HCT116 (cell line): ENCODE results near the gene FAR2. TPM values are rescaled to one million over a fixed set of nuclear protein-coding genes. Genes with fewer than 3 reads are reported as not detected.

Experiments used
- ATAC-seq: fragments of 200-7000 bp; cut with Tn5 transposase; 2 replicates; pipeline ENCODE4 v1.9.1; 2020; ENCODE audit warnings: mild to moderate bottlenecking, moderate library complexity
- BruUV-seq: library from RNA; stranded (reverse); fragments of 400-500 nt; replicated peaks from 2 replicates; lab custom pipeline; 2021; lab: Mats Ljungman, UMichigan
- CTCF ChIA-PET: fragments of 300-600 bp; sonication (Branson Sonifier 250); formaldehyde crosslinking; loops from one replicate; lab custom pipeline; 2021; ENCODE audit warnings: antibody characterized with exemption; lab: Charles Lee
- POLR2A ChIA-PET: fragments of 300-600, 350-600 bp; sonication (Branson Sonifier 250); formaldehyde crosslinking; loops from one replicate; lab custom pipeline; 2021; ENCODE audit warnings: antibody characterized with exemption; lab: Charles Lee
- RAD21 ChIA-PET, 2 experiments: fragments of 300-600 bp; sonication (Branson Sonifier 250); formaldehyde crosslinking; loops; one replicate each; lab custom pipeline; 2023; ENCODE audit warnings: low total read pairs in 2 of 2; ENCODE audit not compliant: uncharacterized antibody in 2 of 2, unreplicated experiment in 2 of 2, low non-redundant PET in 1 of 2; lab: Charles Lee
- DNase-seq: peaks from one replicate; pipeline ENCODE4 v3.0.0-alpha.2; 2010; ENCODE audit warnings: low read depth, low spot score
- H2AFZ ChIP-seq: fragments of 200-600 bp; shearing (Covaris generic), sonication (generic); 2 replicates; pipeline ENCODE4 v1.6.1; 2017; ENCODE audit warnings: low read depth, mixed run types, mixed read lengths, antibody characterized with exemption, low read length; ENCODE audit not compliant: poor library complexity, severe bottlenecking
- H3K27ac ChIP-seq: 2 replicates; pipeline ENCODE4 v1.5.1; 2012; ENCODE audit warnings: low read depth, low read length
- H3K27me3 ChIP-seq: fragments of 200-600 bp; sonication (generic); 2 replicates; pipeline ENCODE4 v1.6.1; 2016; ENCODE audit warnings: mixed run types, low read length, mixed read lengths; ENCODE audit not compliant: insufficient read depth
- H3K36me3 ChIP-seq, 2 experiments: fragments of 200-500 bp in 1 of 2; fragments of 200-600 bp in 1 of 2; sonication (Bioruptor generic) in 1 of 2; sonication (generic) in 1 of 2; 2 replicates each; pipeline versions ENCODE4 v1.5.1 to v1.6.1; 2014 to 2016; ENCODE audit warnings: low read length in 2 of 2, inconsistent platforms in 1 of 2, mixed read lengths in 1 of 2, mixed run types in 1 of 2; ENCODE audit not compliant: insufficient read depth in 2 of 2, control insufficient read depth in 1 of 2
- H3K4me1 ChIP-seq, 2 experiments: fragments of 200-600 bp in 1 of 2; sonication (generic) in 1 of 2; 2 replicates each; pipeline versions ENCODE4 v1.5.1 to v1.6.1; 2012 to 2017; ENCODE audit warnings: low read length in 2 of 2, inconsistent platforms in 1 of 2, mild to moderate bottlenecking in 1 of 2, mixed read lengths in 1 of 2, mixed run types in 1 of 2, moderate library complexity in 1 of 2; ENCODE audit not compliant: insufficient read depth in 2 of 2, control insufficient read depth in 1 of 2
- H3K4me2 ChIP-seq: fragments of 200-600 bp; sonication (generic); 2 replicates; pipeline ENCODE4 v1.6.1; 2017; ENCODE audit warnings: mixed run types, low read length, mixed read lengths
- H3K4me3 ChIP-seq, 2 experiments: fragments of 200-600 bp in 1 of 2; sonication (generic) in 1 of 2; replicated peaks in 1 of 2; 2 replicates each; pipeline ENCODE4 v1.5.1; 2011 to 2016; ENCODE audit warnings: low read length in 2 of 2, control low read depth in 1 of 2, low read depth in 1 of 2, mild to moderate bottlenecking in 1 of 2, mixed read lengths in 1 of 2, mixed run types in 1 of 2
- H3K79me2 ChIP-seq: fragments of 200-600 bp; sonication (generic); 2 replicates; pipeline ENCODE4 v1.6.1; 2017; ENCODE audit warnings: mild to moderate bottlenecking, mixed run types, low read length, moderate library complexity, mixed read lengths; ENCODE audit not compliant: insufficient read depth
- H3K9ac ChIP-seq: fragments of 200-600 bp; sonication (generic); 2 replicates; pipeline ENCODE4 v1.6.1; 2016; ENCODE audit warnings: low read length, mixed read lengths
- H3K9me2 ChIP-seq: fragments of 200-600 bp; sonication (generic), shearing (Covaris generic); 2 replicates; pipeline ENCODE4 v1.6.1; 2017; ENCODE audit warnings: mixed run types, mild to moderate bottlenecking, moderate library complexity; ENCODE audit not compliant: insufficient read depth
- H3K9me3 ChIP-seq, 2 experiments: fragments of 200-500 bp in 1 of 2; fragments of 200-600 bp in 1 of 2; sonication (Bioruptor generic) in 1 of 2; sonication (generic) in 1 of 2; 2 replicates each; pipeline ENCODE4 v1.6.1; 2014 to 2017; ENCODE audit warnings: low read length in 2 of 2, mixed read lengths in 2 of 2, inconsistent platforms in 1 of 2, low read depth in 1 of 2, mild to moderate bottlenecking in 1 of 2, mixed run types in 1 of 2, moderate library complexity in 1 of 2; ENCODE audit not compliant: control insufficient read depth in 1 of 2, insufficient read depth in 1 of 2
- H4K20me1 ChIP-seq: fragments of 200-600 bp; sonication (generic), shearing (Covaris generic); 2 replicates; pipeline ENCODE4 v1.6.1; 2017; ENCODE audit warnings: mixed run types, mild to moderate bottlenecking, moderate library complexity; ENCODE audit not compliant: insufficient read depth
- EZH2 ChIP-seq: fragments of 200-600 bp; sonication (generic); IDR thresholded peaks from 2 replicates; pipeline ENCODE4 v1.6.1; 2017; ENCODE audit warnings: antibody characterized with exemption, mixed run types
- EZH2phosphoT487 ChIP-seq: fragments of 200-600 bp; IDR thresholded peaks from 2 replicates; pipeline ENCODE4 v1.6.1; 2018; ENCODE audit warnings: antibody characterized with exemption, borderline replicate concordance
- FOSL1 ChIP-seq: IDR thresholded peaks from 2 replicates; pipeline ENCODE4 v1.6.1; 2012; ENCODE audit warnings: low read depth
- JUND ChIP-seq: IDR thresholded peaks from 2 replicates; pipeline ENCODE4 v1.6.1; 2012
- POLR2A ChIP-seq: IDR thresholded peaks from 2 replicates; pipeline ENCODE4 v1.7.0; 2011; ENCODE audit warnings: borderline replicate concordance; ENCODE audit not compliant: insufficient read depth, insufficient read length; ENCODE audit errors: extremely low read depth
- POLR2AphosphoS5 ChIP-seq: IDR thresholded peaks from 2 replicates; pipeline ENCODE4 v1.6.1; 2011; ENCODE audit warnings: mild to moderate bottlenecking, low read depth, low read length, moderate library complexity
- RAD21 ChIP-seq: IDR thresholded peaks from 2 replicates; pipeline ENCODE4 v1.6.1; 2012; ENCODE audit warnings: low read depth, mild to moderate bottlenecking
- SIN3A ChIP-seq: IDR thresholded peaks from 2 replicates; pipeline ENCODE4 v1.6.1; 2012; ENCODE audit warnings: low read depth
- SP1 ChIP-seq: IDR thresholded peaks from 2 replicates; pipeline ENCODE4 v1.6.1; 2012; ENCODE audit warnings: low read depth
- SRF ChIP-seq: IDR thresholded peaks from 2 replicates; pipeline ENCODE4 v1.6.1; 2012; ENCODE audit warnings: low read depth
- YY1 ChIP-seq: IDR thresholded peaks from 2 replicates; pipeline ENCODE4 v1.6.1; 2011; ENCODE audit warnings: low read length, low read depth, moderate library complexity, mild to moderate bottlenecking; ENCODE audit not compliant: insufficient replicate concordance; ENCODE audit errors: extremely low read depth
- ZBTB33 ChIP-seq: IDR thresholded peaks from 2 replicates; pipeline ENCODE4 v1.6.1; 2011; ENCODE audit warnings: mild to moderate bottlenecking, low read length, moderate library complexity; ENCODE audit not compliant: insufficient replicate concordance; ENCODE audit errors: extremely low read depth
- ZFX ChIP-seq: fragments of 450-650 bp; IDR thresholded peaks from 2 replicates; pipeline ENCODE4 v1.6.1; 2017
- ZNF274 ChIP-seq: fragments of 200-500 bp; sonication (Bioruptor generic); IDR thresholded peaks from 2 replicates; pipeline ENCODE4 v1.6.1; 2014; ENCODE audit warnings: mild to moderate bottlenecking, low read depth, low read length, inconsistent platforms
- intact Hi-C: fragments of 100-400 bp; cut with micrococcal nuclease; formaldehyde crosslinking; loops from 2 replicates; pipeline ENCODE4 v1.10.0; 2022
- total RNA-seq: library from RNA; stranded (reverse); gene quantifications from one replicate; pipeline ENCODE4 v1.2.1, GENCODE V29; 2021; ENCODE audit not compliant: unreplicated experiment
- TF ChIP-seq, protein P1 (sequence below), 3 experiments: fragments of 200-600 bp in 1 of 3; sonication (generic) in 1 of 3; IDR thresholded peaks in 2 of 3; conservative IDR thresholded peaks in 1 of 3; 2 replicates each; pipeline ENCODE4 v1.5.1; 2012 to 2017; ENCODE audit warnings: low read depth in 2 of 3, low read length in 2 of 3, antibody characterized with exemption in 1 of 3, borderline replicate concordance in 1 of 3, control low read depth in 1 of 3, mild to moderate bottlenecking in 1 of 3, mixed read lengths in 1 of 3, mixed run types in 1 of 3, moderate library complexity in 1 of 3; ENCODE audit not compliant: insufficient read depth in 1 of 3
- TF ChIP-seq, protein P2 (sequence below): IDR thresholded peaks from 2 replicates; pipeline ENCODE4 v1.6.1; 2012
- TF ChIP-seq, protein P3 (sequence below): IDR thresholded peaks from 2 replicates; pipeline ENCODE4 v1.6.1; 2012; ENCODE audit warnings: low read depth
- TF ChIP-seq, protein P4 (sequence below): IDR thresholded peaks from 2 replicates; pipeline ENCODE4 v1.6.1; 2012

Gene FAR2
- total RNA-seq, 1 experiment from 2014 or later, result 9.7 TPM

DNA sequence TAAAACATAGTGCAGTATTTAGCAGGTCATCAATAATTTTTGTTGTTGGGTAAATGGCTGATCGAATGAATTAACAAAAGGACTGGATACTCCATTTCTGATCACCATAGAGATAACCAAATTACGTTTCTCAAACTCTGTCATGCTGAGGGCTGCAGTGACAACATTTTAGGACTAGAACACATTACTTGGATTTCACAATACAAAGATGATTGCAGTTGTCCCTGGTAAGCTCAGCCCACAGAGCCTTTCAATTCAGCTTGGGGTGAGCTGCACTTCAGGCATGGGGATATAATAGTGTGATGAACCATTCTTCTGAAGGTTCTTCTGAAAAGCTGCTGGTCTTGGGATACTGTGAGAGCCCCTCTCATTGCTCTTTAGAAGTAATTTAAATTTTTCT lies 74.3 kb downstream of the FAR2 start:
- CTCF ChIA-PET, result no interaction called here
- BruUV-seq, result no TSS peak
- no peak overlapping the region for H3K4me2 ChIP-seq
- DNase-seq, result no peak
- no peaks in the 10 kb centered on the region for H3K9me3 ChIP-seq
- no peak for ATAC-seq
- TF ChIP-seq YY1 (no peak), ZBTB33 (no peak), EZH2phosphoT487 (no peak), ZNF274 (no peak), SP1 (no peak), EZH2 (no peak), ZFX (no peak), FOSL1 (no peak), RAD21 (no peak), SIN3A (no peak), SRF (no peak), JUND (no peak), POLR2A (no peak), POLR2AphosphoS5 (no peak)
- TF ChIP-seq, protein P1, sequence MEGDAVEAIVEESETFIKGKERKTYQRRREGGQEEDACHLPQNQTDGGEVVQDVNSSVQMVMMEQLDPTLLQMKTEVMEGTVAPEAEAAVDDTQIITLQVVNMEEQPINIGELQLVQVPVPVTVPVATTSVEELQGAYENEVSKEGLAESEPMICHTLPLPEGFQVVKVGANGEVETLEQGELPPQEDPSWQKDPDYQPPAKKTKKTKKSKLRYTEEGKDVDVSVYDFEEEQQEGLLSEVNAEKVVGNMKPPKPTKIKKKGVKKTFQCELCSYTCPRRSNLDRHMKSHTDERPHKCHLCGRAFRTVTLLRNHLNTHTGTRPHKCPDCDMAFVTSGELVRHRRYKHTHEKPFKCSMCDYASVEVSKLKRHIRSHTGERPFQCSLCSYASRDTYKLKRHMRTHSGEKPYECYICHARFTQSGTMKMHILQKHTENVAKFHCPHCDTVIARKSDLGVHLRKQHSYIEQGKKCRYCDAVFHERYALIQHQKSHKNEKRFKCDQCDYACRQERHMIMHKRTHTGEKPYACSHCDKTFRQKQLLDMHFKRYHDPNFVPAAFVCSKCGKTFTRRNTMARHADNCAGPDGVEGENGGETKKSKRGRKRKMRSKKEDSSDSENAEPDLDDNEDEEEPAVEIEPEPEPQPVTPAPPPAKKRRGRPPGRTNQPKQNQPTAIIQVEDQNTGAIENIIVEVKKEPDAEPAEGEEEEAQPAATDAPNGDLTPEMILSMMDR (IDR thresholded peaks at IDR 0.05 in 2 of 3, conservative IDR thresholded peaks at IDR 0.05 in 1 of 3; ENCODE audit: borderline replicate concordance in 1 of 3, insufficient read depth in 1 of 3, low read depth in 2 of 3, low read length in 2 of 3), result no peak
- TF ChIP-seq, protein P2, sequence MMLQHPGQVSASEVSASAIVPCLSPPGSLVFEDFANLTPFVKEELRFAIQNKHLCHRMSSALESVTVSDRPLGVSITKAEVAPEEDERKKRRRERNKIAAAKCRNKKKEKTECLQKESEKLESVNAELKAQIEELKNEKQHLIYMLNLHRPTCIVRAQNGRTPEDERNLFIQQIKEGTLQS, result no peak
- TF ChIP-seq, protein P3, sequence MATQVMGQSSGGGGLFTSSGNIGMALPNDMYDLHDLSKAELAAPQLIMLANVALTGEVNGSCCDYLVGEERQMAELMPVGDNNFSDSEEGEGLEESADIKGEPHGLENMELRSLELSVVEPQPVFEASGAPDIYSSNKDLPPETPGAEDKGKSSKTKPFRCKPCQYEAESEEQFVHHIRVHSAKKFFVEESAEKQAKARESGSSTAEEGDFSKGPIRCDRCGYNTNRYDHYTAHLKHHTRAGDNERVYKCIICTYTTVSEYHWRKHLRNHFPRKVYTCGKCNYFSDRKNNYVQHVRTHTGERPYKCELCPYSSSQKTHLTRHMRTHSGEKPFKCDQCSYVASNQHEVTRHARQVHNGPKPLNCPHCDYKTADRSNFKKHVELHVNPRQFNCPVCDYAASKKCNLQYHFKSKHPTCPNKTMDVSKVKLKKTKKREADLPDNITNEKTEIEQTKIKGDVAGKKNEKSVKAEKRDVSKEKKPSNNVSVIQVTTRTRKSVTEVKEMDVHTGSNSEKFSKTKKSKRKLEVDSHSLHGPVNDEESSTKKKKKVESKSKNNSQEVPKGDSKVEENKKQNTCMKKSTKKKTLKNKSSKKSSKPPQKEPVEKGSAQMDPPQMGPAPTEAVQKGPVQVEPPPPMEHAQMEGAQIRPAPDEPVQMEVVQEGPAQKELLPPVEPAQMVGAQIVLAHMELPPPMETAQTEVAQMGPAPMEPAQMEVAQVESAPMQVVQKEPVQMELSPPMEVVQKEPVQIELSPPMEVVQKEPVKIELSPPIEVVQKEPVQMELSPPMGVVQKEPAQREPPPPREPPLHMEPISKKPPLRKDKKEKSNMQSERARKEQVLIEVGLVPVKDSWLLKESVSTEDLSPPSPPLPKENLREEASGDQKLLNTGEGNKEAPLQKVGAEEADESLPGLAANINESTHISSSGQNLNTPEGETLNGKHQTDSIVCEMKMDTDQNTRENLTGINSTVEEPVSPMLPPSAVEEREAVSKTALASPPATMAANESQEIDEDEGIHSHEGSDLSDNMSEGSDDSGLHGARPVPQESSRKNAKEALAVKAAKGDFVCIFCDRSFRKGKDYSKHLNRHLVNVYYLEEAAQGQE, result no peak
- TF ChIP-seq, protein P4, sequence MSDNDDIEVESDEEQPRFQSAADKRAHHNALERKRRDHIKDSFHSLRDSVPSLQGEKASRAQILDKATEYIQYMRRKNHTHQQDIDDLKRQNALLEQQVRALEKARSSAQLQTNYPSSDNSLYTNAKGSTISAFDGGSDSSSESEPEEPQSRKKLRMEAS, result no peak
- RAD21 ChIA-PET, result no interaction called here
- no peaks in the 10 kb centered on the region for H4K20me1 ChIP-seq
- H2AFZ ChIP-seq, result no peak overlapping the region
- intact Hi-C loops, result no loop called here
- no peaks in the 10 kb centered on the region for H3K79me2 ChIP-seq
- H3K27me3 ChIP-seq, result no peaks in the 10 kb centered on the region
- H3K9me2 ChIP-seq, result no peaks in the 10 kb centered on the region
- no peak overlapping the region for H3K9ac ChIP-seq
- H3K4me3 ChIP-seq, result no peak overlapping the region
- H3K4me1 ChIP-seq, result peaks cover 0 to 12% of the 10 kb centered on the region in 2 experiments; a peak in 1 of 4 replicates
- POLR2A ChIA-PET, result no interaction called here
- no peaks in the 10 kb centered on the region for H3K36me3 ChIP-seq
- H3K27ac ChIP-seq, result no peak overlapping the region
